ENCODE results near the gene C5orf24.
"Not testable (repeated sequence)": the region's sequence is repeated elsewhere in the genome, so short reads cannot be mapped to it uniquely, and the experiment has no call there.

The C5orf24 gene

DNA sequence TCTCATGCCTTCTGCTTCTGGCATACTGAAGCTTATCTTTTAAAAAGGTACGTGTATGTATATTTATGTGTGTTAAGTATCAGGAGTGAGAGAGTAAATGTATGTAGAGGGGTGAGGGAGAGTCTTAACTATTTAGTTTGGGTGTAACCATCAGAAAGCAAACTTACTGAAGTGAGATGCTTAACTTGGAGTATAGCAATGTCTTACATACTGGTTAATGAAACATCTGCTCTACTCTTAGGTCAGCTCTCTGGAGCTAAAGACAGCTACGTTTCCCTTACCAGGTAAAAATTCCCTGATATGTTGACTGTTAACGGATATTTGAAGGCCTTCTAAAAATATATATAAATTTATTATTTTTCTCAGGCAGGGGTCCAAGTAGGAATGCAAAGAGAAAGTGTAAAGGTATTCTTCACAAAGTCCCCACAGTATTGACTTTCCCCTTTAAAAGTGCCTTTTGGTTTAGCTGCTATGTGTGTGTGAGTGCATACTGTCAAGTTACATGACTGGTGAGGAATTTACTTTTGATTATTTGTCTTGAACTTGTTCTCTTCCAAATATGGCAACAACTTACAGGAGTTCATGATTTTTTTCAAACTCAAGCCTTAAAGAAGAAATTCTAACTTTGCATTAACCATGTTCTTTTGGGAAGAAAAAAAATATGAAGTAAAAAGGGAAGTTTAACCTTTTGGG, 12.3 kb upstream of the C5orf24 start:
- Histone ChIP-seq H3K27ac (ENCODE audit: low read depth, low read length) (no peak overlapping the region), H3K27me3 (ENCODE audit: control insufficient read depth, insufficient read depth, low read length) (no peaks in the 10 kb centered on the region), H3K36me3 (ENCODE audit: control insufficient read depth, insufficient read depth, low read length) (peaks cover 71% of the 10 kb centered on the region), H3K9me3 (ENCODE audit: control insufficient read depth, insufficient read depth, low read length) (no peaks in the 10 kb centered on the region), H3K4me3 (ENCODE audit: low read depth, low read length) (no peak overlapping the region), H3K9ac (ENCODE audit: low read depth, low read length) (no peak overlapping the region), H3K4me1 (ENCODE audit: control insufficient read depth, insufficient read depth, low read length) (no peaks in the 10 kb centered on the region)

DNA sequence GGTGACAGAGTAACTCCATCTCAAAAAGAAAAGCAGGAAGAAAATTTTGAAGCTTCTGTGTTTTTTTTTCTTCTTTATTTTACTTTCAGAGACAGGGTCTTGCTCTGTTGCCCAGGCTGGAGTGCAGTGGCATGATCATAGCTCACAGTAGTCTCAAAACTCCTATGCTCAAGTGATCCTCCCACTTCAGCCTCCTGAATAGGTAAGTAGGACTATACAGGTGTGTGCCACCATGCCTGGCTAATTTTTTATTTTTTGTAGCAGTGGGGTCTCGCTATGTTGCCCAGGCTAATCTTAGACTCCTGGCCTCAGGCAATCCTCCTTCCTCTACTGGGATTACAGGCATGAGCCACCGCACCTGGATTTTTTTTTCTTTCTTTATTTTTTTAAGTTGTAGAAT, 10.1 kb upstream of the C5orf24 start:
- Histone ChIP-seq H3K27me3 (ENCODE audit: control insufficient read depth, insufficient read depth, low read length) (no peaks in the 10 kb centered on the region), H3K9me3 (ENCODE audit: control insufficient read depth, insufficient read depth, low read length) (no peaks in the 10 kb centered on the region), H3K9ac (ENCODE audit: low read depth, low read length) (no peak overlapping the region), H3K4me1 (ENCODE audit: control insufficient read depth, insufficient read depth, low read length) (no peaks in the 10 kb centered on the region), H3K36me3 (ENCODE audit: control insufficient read depth, insufficient read depth, low read length) (peaks cover 72% of the 10 kb centered on the region), H3K27ac (ENCODE audit: low read depth, low read length) (no peak overlapping the region), H3K4me3 (ENCODE audit: low read depth, low read length) (no peak overlapping the region)

DNA sequence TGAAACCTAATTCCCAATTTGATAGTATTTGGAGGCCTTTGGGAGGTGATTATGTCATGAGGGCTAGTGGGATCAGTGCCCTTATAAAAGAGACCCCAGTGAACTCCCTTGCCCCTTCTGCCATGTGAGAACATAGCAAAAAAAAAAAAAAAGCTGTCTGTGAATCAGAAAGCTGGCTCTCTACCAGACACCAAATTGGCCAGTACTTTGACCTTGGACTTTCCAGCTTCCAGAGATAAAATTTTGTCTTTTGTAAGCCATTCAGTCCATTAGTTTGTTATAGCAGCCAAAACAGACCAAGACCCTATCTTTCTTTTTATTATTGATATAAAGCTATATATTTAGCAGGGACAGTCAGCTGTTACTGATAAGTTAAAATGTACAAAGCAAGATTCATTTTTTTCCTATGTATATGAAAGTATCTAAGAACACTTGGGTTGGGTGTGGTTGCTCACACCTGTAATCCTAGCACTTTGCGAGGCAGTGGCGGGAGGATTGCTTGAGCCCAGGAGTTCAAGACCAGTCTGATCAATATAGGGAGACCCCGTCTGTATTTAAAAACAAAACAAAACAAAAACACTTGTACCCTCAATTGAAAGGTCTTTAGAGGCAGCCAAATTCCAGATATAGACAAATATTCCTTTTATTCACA, 8.1 kb upstream of the C5orf24 start:
- Histone ChIP-seq H3K9me3 (ENCODE audit: control insufficient read depth, insufficient read depth, low read length) (no peaks in the 10 kb centered on the region), H3K36me3 (ENCODE audit: control insufficient read depth, insufficient read depth, low read length) (peaks cover 62% of the 10 kb centered on the region), H3K27ac (ENCODE audit: low read depth, low read length) (no peak overlapping the region), H3K4me3 (ENCODE audit: low read depth, low read length) (no peak overlapping the region), H3K4me1 (ENCODE audit: control insufficient read depth, insufficient read depth, low read length) (no peaks in the 10 kb centered on the region), H3K9ac (ENCODE audit: low read depth, low read length) (no peak overlapping the region), H3K27me3 (ENCODE audit: control insufficient read depth, insufficient read depth, low read length) (no peaks in the 10 kb centered on the region)

DNA sequence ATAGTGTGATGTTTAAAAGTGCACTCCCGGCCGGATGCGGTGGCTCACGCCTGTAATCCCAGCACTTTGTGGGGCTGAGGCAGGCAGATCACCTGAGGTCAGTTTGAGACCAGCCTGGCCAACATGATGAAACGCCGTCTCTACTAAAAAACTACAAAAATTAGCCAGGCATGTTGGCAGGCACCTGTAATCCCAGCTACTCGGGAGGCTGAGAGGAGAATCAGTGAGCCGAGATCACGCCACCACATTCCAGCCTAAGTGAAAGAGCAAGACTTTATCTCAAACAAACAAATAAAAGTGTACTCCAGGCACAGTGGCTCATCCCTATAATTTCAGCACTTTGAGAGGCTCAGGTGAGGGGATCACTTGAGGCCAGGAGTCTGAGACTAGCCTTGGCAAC, 7.4 kb upstream of the C5orf24 start:
- not testable (repeated sequence) for H3K4me3 ChIP-seq (ENCODE audit: low read depth, low read length); H3K9me3 ChIP-seq (ENCODE audit: control insufficient read depth, insufficient read depth, low read length); H3K9ac ChIP-seq (ENCODE audit: low read depth, low read length); H3K27me3 ChIP-seq (ENCODE audit: control insufficient read depth, insufficient read depth, low read length); H3K27ac ChIP-seq (ENCODE audit: low read depth, low read length); H3K4me1 ChIP-seq (ENCODE audit: control insufficient read depth, insufficient read depth, low read length)
- peaks cover 56% of the 10 kb centered on the region for H3K36me3 ChIP-seq (ENCODE audit: control insufficient read depth, insufficient read depth, low read length)

DNA sequence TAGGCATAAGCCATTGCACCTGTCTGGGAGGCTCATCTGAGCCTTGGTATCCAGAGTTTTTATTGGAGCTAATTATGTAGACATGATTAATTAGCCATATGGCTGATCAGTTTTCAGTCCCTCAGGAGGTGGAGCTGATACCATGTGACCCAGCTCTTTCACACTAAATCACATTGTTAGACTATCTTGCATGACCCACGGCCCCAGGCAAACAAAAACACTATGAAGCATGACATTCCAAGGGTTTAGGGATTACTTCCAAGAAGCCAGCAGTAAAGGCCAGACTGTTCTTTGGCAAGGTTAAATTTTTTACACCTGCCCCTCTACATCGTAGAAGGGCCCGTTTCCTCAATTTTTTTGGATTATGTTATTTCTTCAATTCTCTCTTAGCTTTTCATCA, 5.0 kb upstream of the C5orf24 start:
- Histone ChIP-seq H3K9me3 (ENCODE audit: control insufficient read depth, insufficient read depth, low read length) (no peaks in the 10 kb centered on the region), H3K4me3 (ENCODE audit: low read depth, low read length) (no peak overlapping the region), H3K4me1 (ENCODE audit: control insufficient read depth, insufficient read depth, low read length) (peaks cover 4% of the 10 kb centered on the region; the same call in 1 of the 2 replicates), H3K27me3 (ENCODE audit: control insufficient read depth, insufficient read depth, low read length) (no peaks in the 10 kb centered on the region), H3K36me3 (ENCODE audit: control insufficient read depth, insufficient read depth, low read length) (peaks cover 39% of the 10 kb centered on the region), H3K27ac (ENCODE audit: low read depth, low read length) (no peak overlapping the region), H3K9ac (ENCODE audit: low read depth, low read length) (no peak overlapping the region)

DNA sequence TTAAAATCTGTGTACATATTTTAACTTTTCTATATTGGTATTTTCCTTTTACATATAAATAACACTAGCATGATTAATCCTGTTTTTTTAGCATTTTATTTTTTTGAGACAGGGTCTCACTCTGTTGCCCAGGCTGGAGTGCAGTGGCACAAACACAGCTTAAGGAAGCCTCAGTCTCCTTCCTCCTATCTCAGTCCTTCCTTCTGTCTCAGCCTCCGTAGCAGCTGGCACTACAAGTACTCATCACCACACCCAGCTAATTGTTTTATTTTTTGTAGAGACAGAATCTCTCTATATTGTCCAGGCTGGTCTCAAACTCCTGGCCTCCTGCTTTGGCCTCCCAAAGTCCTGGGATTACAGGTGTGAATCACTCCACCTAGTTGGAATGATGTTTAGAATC, 1.5 kb upstream of the C5orf24 start:
- no peak overlapping the region for H3K27ac ChIP-seq (ENCODE audit: low read depth, low read length)
- peaks cover 13% of the 10 kb centered on the region for H3K36me3 ChIP-seq (ENCODE audit: control insufficient read depth, insufficient read depth, low read length)
- no peaks in the 10 kb centered on the region for H3K27me3 ChIP-seq (ENCODE audit: control insufficient read depth, insufficient read depth, low read length)
- no peak overlapping the region for H3K9ac ChIP-seq (ENCODE audit: low read depth, low read length)
- H3K4me3 ChIP-seq (ENCODE audit: low read depth, low read length): no peak overlapping the region
- peaks cover 10% of the 10 kb centered on the region for H3K4me1 ChIP-seq (ENCODE audit: control insufficient read depth, insufficient read depth, low read length)
- no peaks in the 10 kb centered on the region for H3K9me3 ChIP-seq (ENCODE audit: control insufficient read depth, insufficient read depth, low read length)

DNA sequence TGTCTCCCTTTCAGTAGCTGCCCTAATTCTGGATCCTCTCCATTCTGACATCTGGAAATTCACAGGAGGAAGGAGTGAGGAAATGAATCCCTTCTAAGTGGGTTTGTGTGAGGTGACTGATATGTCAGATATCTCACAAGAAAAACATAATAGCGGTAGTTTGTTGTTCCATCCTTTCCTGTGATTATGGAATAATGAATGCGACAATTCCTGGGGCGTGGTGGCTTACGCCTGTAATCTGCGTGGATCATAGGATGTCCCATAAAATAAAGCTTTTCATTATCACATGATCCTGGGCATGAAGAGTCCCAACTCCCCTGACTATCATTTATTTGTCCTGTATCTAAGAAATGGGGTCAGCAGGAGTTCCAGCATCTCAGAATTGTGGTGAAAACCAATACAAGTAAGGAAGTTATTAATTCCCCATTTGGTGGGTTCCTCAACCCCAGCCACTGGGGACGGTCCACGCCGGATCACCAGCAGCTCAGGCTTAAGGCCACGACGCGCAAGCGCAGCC, 375 bp upstream of the C5orf24 start:
- Histone ChIP-seq H3K4me3 (ENCODE audit: low read depth, low read length) (peak overlapping the region; percentile 99), H3K27ac (ENCODE audit: low read depth, low read length) (peak overlapping the region; percentile 93), H3K36me3 (ENCODE audit: control insufficient read depth, insufficient read depth, low read length) (peaks cover 3% of the 10 kb centered on the region; the same call in 1 of the 2 replicates), H3K27me3 (ENCODE audit: control insufficient read depth, insufficient read depth, low read length) (no peaks in the 10 kb centered on the region), H3K4me1 (ENCODE audit: control insufficient read depth, insufficient read depth, low read length) (peaks cover 10% of the 10 kb centered on the region), H3K9me3 (ENCODE audit: control insufficient read depth, insufficient read depth, low read length) (no peaks in the 10 kb centered on the region), H3K9ac (ENCODE audit: low read depth, low read length) (peak overlapping the region; percentile 90; the same call in 1 of the 2 replicates)

DNA sequence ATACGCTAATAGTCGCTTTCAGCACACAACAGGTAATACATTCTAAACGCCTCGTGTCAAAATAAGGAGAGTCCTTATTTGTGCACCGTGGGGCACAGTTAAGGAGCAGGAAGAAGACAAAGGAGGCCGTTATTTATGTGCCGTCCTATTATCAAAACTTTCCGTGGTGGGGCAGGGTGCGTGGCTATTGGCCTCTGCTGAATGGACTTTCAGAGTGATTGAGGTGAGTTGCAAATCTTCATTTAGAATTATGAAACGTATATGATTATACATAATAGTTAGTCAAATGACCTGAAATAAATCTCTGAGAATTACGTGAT, 833 bp downstream of the C5orf24 start:
- H3K9ac ChIP-seq (ENCODE audit: low read depth, low read length): peak overlapping the region; percentile 90
- H3K4me3 ChIP-seq (ENCODE audit: low read depth, low read length): peak overlapping the region; percentile 99
- peaks cover 10% of the 10 kb centered on the region for H3K4me1 ChIP-seq (ENCODE audit: control insufficient read depth, insufficient read depth, low read length)
- peak overlapping the region; percentile 93 for H3K27ac ChIP-seq (ENCODE audit: low read depth, low read length)
- no peaks in the 10 kb centered on the region; the same call in none of the 2 replicates for H3K36me3 ChIP-seq (ENCODE audit: control insufficient read depth, insufficient read depth, low read length)
- no peaks in the 10 kb centered on the region for H3K9me3 ChIP-seq (ENCODE audit: control insufficient read depth, insufficient read depth, low read length)
- no peaks in the 10 kb centered on the region for H3K27me3 ChIP-seq (ENCODE audit: control insufficient read depth, insufficient read depth, low read length)

DNA sequence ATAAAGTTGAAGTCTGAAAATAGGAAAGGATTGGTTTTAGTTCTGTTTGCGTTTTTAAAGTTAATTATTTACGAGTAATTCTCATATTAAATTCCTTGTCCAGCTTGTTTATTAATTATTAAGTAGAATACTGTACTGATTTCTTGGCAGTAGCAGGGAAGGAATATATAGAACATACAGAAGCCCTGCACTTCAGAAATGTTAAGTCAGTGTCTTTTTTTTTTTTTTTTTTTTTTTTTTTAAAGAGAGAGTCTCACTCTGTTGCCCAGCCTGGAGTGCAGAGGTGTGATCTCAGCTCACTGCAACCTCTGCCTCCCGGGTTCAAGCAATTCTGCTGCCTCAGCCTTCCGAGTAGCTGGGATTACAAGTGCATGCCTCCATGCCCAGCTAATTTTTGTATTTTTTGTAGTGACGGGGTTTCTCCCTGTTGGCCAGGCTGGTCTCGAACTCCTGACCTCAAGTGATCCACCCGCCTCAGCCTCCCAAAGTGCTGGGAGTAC, 3.7 kb downstream of the C5orf24 start:
- H3K27me3 ChIP-seq (ENCODE audit: control insufficient read depth, insufficient read depth, low read length); H3K9me3 ChIP-seq (ENCODE audit: control insufficient read depth, insufficient read depth, low read length); H3K4me3 ChIP-seq (ENCODE audit: low read depth, low read length); H3K9ac ChIP-seq (ENCODE audit: low read depth, low read length); H3K27ac ChIP-seq (ENCODE audit: low read depth, low read length): not testable (repeated sequence)
- Histone ChIP-seq H3K36me3 (ENCODE audit: control insufficient read depth, insufficient read depth, low read length) (peaks cover 10% of the 10 kb centered on the region), H3K4me1 (ENCODE audit: control insufficient read depth, insufficient read depth, low read length) (peaks cover 10% of the 10 kb centered on the region)

DNA sequence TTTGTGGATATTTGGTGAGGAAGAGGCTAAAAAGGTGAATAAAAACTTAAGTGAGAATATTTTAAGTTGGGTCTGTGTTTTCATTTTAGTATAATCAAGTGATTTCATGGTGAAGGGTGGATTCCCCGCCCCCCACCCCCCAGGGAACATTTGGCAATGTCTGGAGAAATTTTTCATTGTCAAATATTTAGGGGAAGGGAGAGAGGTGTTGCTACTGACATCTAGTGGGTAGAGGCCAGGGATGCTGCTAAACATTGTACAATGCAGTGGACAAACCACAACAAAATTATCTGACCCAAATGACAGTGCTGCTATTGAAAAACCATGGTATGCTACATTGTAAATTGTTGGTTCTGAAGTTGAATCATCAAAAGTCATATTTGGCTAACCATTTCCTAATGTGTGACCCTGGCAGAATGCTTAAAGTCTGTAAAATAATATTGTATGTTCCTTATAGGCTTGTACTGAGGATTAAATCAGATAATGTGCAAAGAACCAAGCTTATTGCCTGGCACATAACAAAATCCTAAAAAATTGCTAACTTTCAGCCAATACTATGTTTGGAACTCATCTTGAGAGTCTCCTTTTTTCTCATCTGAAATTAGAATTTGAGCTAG, 5.6 kb downstream of the C5orf24 start:
- H3K9me3 ChIP-seq (ENCODE audit: control insufficient read depth, insufficient read depth, low read length): no peaks in the 10 kb centered on the region
- H3K27ac ChIP-seq (ENCODE audit: low read depth, low read length): no peak overlapping the region
- H3K4me3 ChIP-seq (ENCODE audit: low read depth, low read length): no peak overlapping the region
- no peaks in the 10 kb centered on the region for H3K27me3 ChIP-seq (ENCODE audit: control insufficient read depth, insufficient read depth, low read length)
- H3K9ac ChIP-seq (ENCODE audit: low read depth, low read length): no peak overlapping the region
- H3K36me3 ChIP-seq (ENCODE audit: control insufficient read depth, insufficient read depth, low read length): peaks cover 28% of the 10 kb centered on the region
- H3K4me1 ChIP-seq (ENCODE audit: control insufficient read depth, insufficient read depth, low read length): peaks cover 6% of the 10 kb centered on the region; the same call in 1 of the 2 replicates

DNA sequence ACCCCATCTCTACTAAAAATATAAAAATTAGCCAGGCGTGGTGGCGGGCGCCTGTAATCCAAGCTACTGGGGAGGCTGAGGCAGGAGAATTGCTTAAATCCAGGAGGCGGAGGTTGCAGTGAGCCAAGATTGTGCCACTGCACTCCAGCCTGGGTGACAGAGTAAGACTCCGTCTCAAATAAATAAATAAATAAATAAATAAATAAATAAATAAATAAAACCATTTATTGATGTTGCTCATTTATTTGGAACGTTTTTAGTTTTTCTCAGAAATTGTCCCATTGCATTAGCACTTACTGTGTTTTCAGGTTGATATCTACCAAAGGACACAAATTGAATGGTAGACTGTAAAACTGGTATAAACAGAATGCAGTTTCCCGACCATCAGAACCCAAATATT, 10.7 kb downstream of the C5orf24 start:
- peaks cover 56% of the 10 kb centered on the region for H3K36me3 ChIP-seq (ENCODE audit: control insufficient read depth, insufficient read depth, low read length)
- H3K9ac ChIP-seq (ENCODE audit: low read depth, low read length); H3K27ac ChIP-seq (ENCODE audit: low read depth, low read length); H3K27me3 ChIP-seq (ENCODE audit: control insufficient read depth, insufficient read depth, low read length); H3K4me3 ChIP-seq (ENCODE audit: low read depth, low read length); H3K9me3 ChIP-seq (ENCODE audit: control insufficient read depth, insufficient read depth, low read length); H3K4me1 ChIP-seq (ENCODE audit: control insufficient read depth, insufficient read depth, low read length): not testable (repeated sequence)

All from HUES48 (cell line).